ENCODE data around the gene NLGN2. TPM values are rescaled to one million over a fixed set of nuclear protein-coding genes. Genes with fewer than 3 reads are reported as not detected.
A peak's percentile ranks its signal among the peaks of the same experiment; 100 is the strongest.

NLGN2 gene
- total RNA-seq, 1 experiment from 2014 or later = 1.0 TPM

GRCh38 chr17:7438656-7439460 is 31.2 kb downstream of the NLGN2 start:
- H3K27me3 ChIP-seq = no peaks in the 10 kb centered on the region; the same call in 1 of the 2 replicates
- H3K36me3 ChIP-seq = no peaks in the 10 kb centered on the region
- no peaks in the 10 kb centered on the region for H3K9me3 ChIP-seq
- H3K4me3 ChIP-seq = no peak overlapping the region
- DNase-seq = no peak

- no peaks in the 10 kb centered on the region for H3K36me3 ChIP-seq
- H3K4me3 ChIP-seq = no peak within 1 kb of the TSS
- no peaks in the 10 kb centered on the region; the same call in 1 of the 2 replicates for H3K27me3 ChIP-seq
- no peaks in the 10 kb centered on the region for H3K9me3 ChIP-seq
- no peak for DNase-seq
Observed at GRCh38 chr17:7439462-7440112, 31.9 kb downstream of the NLGN2 start, which contains the start of gene FGF11. FGF11 (plus strand) TSS chr17:7439512; CDS start chr17:7439621, 109 bp downstream.

GRCh38 chr17:7440113-7440833 is 32.6 kb downstream of the NLGN2 start:
- DNase-seq = no peak

GRCh38 chr17:7440834-7441195 is 33.2 kb downstream of the NLGN2 start:
- peak; percentile 58 for DNase-seq
- Histone ChIP-seq H3K27me3 (no peaks in the 10 kb centered on the region; the same call in 1 of the 2 replicates), H3K4me3 (no peak overlapping the region)

More at GRCh38 chr17:7440113-7440833, 32.6 kb downstream of the NLGN2 start:
- Histone ChIP-seq H3K36me3 (no peaks in the 10 kb centered on the region), H3K9me3 (no peaks in the 10 kb centered on the region), H3K27me3 (no peaks in the 10 kb centered on the region; the same call in 1 of the 2 replicates), H3K4me3 (no peak overlapping the region)

GRCh38 chr17:7441266-7441665 is 33.6 kb downstream of the NLGN2 start:
- H3K27me3 ChIP-seq = no peaks in the 10 kb centered on the region; the same call in 1 of the 2 replicates
- DNase-seq = no peak
- no peak overlapping the region for H3K4me3 ChIP-seq
- H3K9me3 ChIP-seq = no peaks in the 10 kb centered on the region
- no peaks in the 10 kb centered on the region for H3K36me3 ChIP-seq

More at GRCh38 chr17:7440834-7441195, 33.2 kb downstream of the NLGN2 start:
- no peaks in the 10 kb centered on the region for H3K9me3 ChIP-seq
- H3K36me3 ChIP-seq = no peaks in the 10 kb centered on the region

- no peak overlapping the region for H3K4me3 ChIP-seq
Observed at GRCh38 chr17:7442142-7442541, 34.5 kb downstream of the NLGN2 start.

GRCh38 chr17:7443499-7444485 is 36.1 kb downstream of the NLGN2 start:
- Histone ChIP-seq H3K36me3 (no peaks in the 10 kb centered on the region), H3K27me3 (no peaks in the 10 kb centered on the region; the same call in 1 of the 2 replicates), H3K4me3 (no peak overlapping the region), H3K9me3 (no peaks in the 10 kb centered on the region)
- DNase-seq = no peak

More at GRCh38 chr17:7442142-7442541, 34.5 kb downstream of the NLGN2 start:
- Histone ChIP-seq H3K9me3 (no peaks in the 10 kb centered on the region), H3K36me3 (no peaks in the 10 kb centered on the region), H3K27me3 (no peaks in the 10 kb centered on the region; the same call in 1 of the 2 replicates)
- no peak for DNase-seq

- H3K27me3 ChIP-seq = no peaks in the 10 kb centered on the region
- no peak for DNase-seq
- H3K9me3 ChIP-seq = no peaks in the 10 kb centered on the region
- H3K36me3 ChIP-seq = no peaks in the 10 kb centered on the region
- no peak within 1 kb of the TSS for H3K4me3 ChIP-seq
Observed at GRCh38 chr17:7444682-7445618, 37.3 kb downstream of the NLGN2 start, which contains the start of gene CHRNB1. CHRNB1 (plus strand) TSS chr17:7445061; CDS start chr17:7445128, 67 bp downstream.

- Histone ChIP-seq H3K4me3 (no peak overlapping the region), H3K36me3 (no peaks in the 10 kb centered on the region), H3K9me3 (no peaks in the 10 kb centered on the region), H3K27me3 (no peaks in the 10 kb centered on the region)
- DNase-seq = no peak
Observed at GRCh38 chr17:7445619-7445968, 37.9 kb downstream of the NLGN2 start.

GRCh38 chr17:7448461-7448860 is 40.8 kb downstream of the NLGN2 start:
- no peak for DNase-seq
- H3K36me3 ChIP-seq = no peaks in the 10 kb centered on the region
- H3K4me3 ChIP-seq = no peak overlapping the region
- H3K9me3 ChIP-seq = no peaks in the 10 kb centered on the region
- no peaks in the 10 kb centered on the region for H3K27me3 ChIP-seq

GRCh38 chr17:7459961-7460545 is 52.4 kb downstream of the NLGN2 start:
- Histone ChIP-seq H3K4me3 (no peak overlapping the region), H3K27me3 (no peaks in the 10 kb centered on the region), H3K9me3 (no peaks in the 10 kb centered on the region), H3K36me3 (no peaks in the 10 kb centered on the region)
- DNase-seq = no peak

GRCh38 chr17:7460850-7461660 is 53.4 kb downstream of the NLGN2 start:
- Histone ChIP-seq H3K36me3 (no peaks in the 10 kb centered on the region; the same call in 1 of the 2 replicates), H3K27me3 (no peaks in the 10 kb centered on the region), H3K9me3 (no peaks in the 10 kb centered on the region), H3K4me3 (no peak overlapping the region)
- DNase-seq = no peak

- DNase-seq = no peak
- H3K36me3 ChIP-seq = peaks cover 3% of the 10 kb centered on the region; the same call in 1 of the 2 replicates
- no peaks in the 10 kb centered on the region for H3K9me3 ChIP-seq
- H3K27me3 ChIP-seq = no peaks in the 10 kb centered on the region
- H3K4me3 ChIP-seq = no peak overlapping the region
Observed at GRCh38 chr17:7462474-7463371, 55.1 kb downstream of the NLGN2 start.
